Kidney (tissue), 14 donors: ENCODE data around the gene GRID1. TPM values are rescaled to one million over a fixed set of nuclear protein-coding genes. Genes with fewer than 3 reads are reported as not detected.

ENCODE experiments used
- DNase-seq, 5 donors: peaks; one replicate each; pipeline ENCODE4 v3.0.0-alpha.2; 2013 to 2020
- FAIRE-seq: peaks from 2 replicates; lab custom pipeline; 2012; peaks lifted over from hg19 to GRCh38; lab: Jason Lieb, UNC
- H3K27ac ChIP-seq, 2 donors: one replicate each; pipeline ENCODE4 v1.7.0; 2013; ENCODE audit warnings: low read depth in 2 of 2, low read length in 2 of 2, inconsistent platforms in 1 of 2
- H3K27me3 ChIP-seq: one replicate; pipeline ENCODE4 v1.7.1; 2013; ENCODE audit warnings: low read length, inconsistent platforms; ENCODE audit not compliant: control insufficient read depth, insufficient read depth
- H3K36me3 ChIP-seq, 3 donors: one replicate each; pipeline versions ENCODE4 v1.7.0 to v1.7.1; 2013; ENCODE audit warnings: low read length in 3 of 3, control low read depth in 1 of 3, inconsistent platforms in 1 of 3; ENCODE audit not compliant: insufficient read depth in 3 of 3, control insufficient read depth in 2 of 3
- H3K4me1 ChIP-seq, 3 donors: one replicate each; pipeline versions ENCODE4 v1.7.0 to v1.7.1; 2013; ENCODE audit warnings: low read length in 3 of 3, inconsistent platforms in 1 of 3, low read depth in 1 of 3; ENCODE audit not compliant: control insufficient read depth in 2 of 3, insufficient read depth in 2 of 3
- H3K4me3 ChIP-seq, 3 donors: one replicate each; pipeline versions ENCODE4 v1.7.0 to v1.8.1; 2013; ENCODE audit warnings: low read length in 3 of 3, control low read depth in 1 of 3, inconsistent platforms in 1 of 3
- H3K9ac ChIP-seq, 3 donors: one replicate each; pipeline versions ENCODE4 v1.7.0 to v1.7.1; 2013; ENCODE audit warnings: low read length in 3 of 3, control low read depth in 1 of 3, inconsistent platforms in 1 of 3
- H3K9me3 ChIP-seq, 3 donors: one replicate each; pipeline versions ENCODE4 v1.7.0 to v1.7.1; 2013; ENCODE audit warnings: low read length in 3 of 3, control low read depth in 1 of 3, inconsistent platforms in 1 of 3; ENCODE audit not compliant: control insufficient read depth in 2 of 3, insufficient read depth in 1 of 3
- intact Hi-C: fragments of 100-400 bp; cut with DNase I; formaldehyde crosslinking; loops from one replicate; pipeline ENCODE4 v1.11.1; 2022
- polyA plus RNA-seq: library from polyadenylated mRNA; stranded (reverse); fragments of 350-450 nt; fragmentation: Illumina TruSeq; extraction: RNeasy Lipid Tissue Mini Kit (QIAGEN cat#74804); gene quantifications from one replicate; pipeline ENCODE4 v1.2.3, GENCODE V29; 2014; ENCODE audit warnings: low read depth, low replicate concordance; ENCODE audit not compliant: insufficient read depth
- total RNA-seq: library from RNA; stranded (reverse); fragmentation: NEBNext Ultra II Directional; extraction: Animal tissue kit (Norgen Biotek cat#: 25700); gene quantifications from one replicate; pipeline ENCODE4 v1.2.1, GENCODE V29; 2021
- TF ChIP-seq, protein P1 (sequence below): IDR thresholded peaks from 3 replicates; pipeline ENCODE4 v1.5.1; 2012; ENCODE audit warnings: mild to moderate bottlenecking, moderate library complexity, borderline replicate concordance; ENCODE audit not compliant: insufficient read depth; ENCODE audit errors: extremely low read depth
- donor health status: control.
- donor health status: control.
- donor health status: control.
- donor health status: control.
- donor health status: control.
- donor health status: DM: yes; HTN: yes; CAD: no.
- donor health status: Normal renal cell carcinoma (clear cell type).

GRID1 gene
- total and polyA plus RNA-seq, 2 donors from 2014 or later, result 0.37 to 1.4 TPM

DNA sequence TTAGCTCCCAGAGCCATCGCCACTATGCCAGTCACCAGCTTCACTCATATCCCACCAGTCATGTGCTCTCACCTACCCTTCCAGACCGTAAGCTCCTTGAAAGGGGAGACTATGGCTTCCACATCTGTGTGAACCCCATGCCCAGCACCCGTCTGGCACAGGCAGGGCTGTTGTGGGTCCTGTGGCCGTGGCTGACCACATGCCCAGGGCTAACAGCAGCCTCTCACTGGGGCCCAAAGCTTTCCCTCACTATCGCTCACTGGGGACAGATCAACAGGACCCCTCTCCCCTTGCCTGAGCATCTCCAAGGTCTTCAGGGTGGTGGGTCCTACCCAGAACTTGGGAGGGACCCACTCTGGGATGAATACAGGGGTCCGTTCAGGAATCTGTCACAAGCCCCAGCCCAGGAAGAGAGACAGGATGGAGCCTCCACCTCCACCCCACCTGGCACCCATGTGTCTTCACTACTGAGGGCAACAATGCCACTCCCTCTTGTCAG lies 303.9 kb downstream of the GRID1 start:
- TF ChIP-seq, protein P1, sequence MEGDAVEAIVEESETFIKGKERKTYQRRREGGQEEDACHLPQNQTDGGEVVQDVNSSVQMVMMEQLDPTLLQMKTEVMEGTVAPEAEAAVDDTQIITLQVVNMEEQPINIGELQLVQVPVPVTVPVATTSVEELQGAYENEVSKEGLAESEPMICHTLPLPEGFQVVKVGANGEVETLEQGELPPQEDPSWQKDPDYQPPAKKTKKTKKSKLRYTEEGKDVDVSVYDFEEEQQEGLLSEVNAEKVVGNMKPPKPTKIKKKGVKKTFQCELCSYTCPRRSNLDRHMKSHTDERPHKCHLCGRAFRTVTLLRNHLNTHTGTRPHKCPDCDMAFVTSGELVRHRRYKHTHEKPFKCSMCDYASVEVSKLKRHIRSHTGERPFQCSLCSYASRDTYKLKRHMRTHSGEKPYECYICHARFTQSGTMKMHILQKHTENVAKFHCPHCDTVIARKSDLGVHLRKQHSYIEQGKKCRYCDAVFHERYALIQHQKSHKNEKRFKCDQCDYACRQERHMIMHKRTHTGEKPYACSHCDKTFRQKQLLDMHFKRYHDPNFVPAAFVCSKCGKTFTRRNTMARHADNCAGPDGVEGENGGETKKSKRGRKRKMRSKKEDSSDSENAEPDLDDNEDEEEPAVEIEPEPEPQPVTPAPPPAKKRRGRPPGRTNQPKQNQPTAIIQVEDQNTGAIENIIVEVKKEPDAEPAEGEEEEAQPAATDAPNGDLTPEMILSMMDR, result no peak
- Histone ChIP-seq H3K9me3 (no peaks in the 10 kb centered on the region), H3K27me3 (no peaks in the 10 kb centered on the region), H3K4me3 (no peak overlapping the region), H3K4me1 (no peaks in the 10 kb centered on the region), H3K27ac (no peak overlapping the region), H3K9ac (no peak overlapping the region), H3K36me3 (no peaks in the 10 kb centered on the region)
- DNase-seq (peak in 1 of 5 donors; percentile 4), FAIRE-seq (no peak)
- intact Hi-C loops, result no loop called here

DNA sequence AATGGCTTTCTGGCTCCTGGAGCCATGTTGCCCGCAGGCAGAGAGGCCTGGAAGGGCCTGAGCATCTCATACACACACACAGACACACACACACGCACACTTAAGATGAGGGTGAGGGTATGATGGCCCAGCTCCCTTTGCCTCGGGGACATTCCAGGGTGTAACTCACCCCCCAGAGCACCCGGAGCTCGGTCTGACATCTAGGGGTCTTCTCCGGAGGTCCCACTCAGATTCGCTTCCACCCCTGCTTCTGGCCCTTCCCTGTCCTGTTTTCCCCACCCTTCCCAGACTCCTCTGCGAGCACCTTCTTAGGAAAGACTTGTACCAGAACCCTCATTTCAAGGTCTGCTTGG lies 304.4 kb downstream of the GRID1 start:
- H3K27ac ChIP-seq, result no peak overlapping the region
- no peak overlapping the region for H3K9ac ChIP-seq
- H3K4me1 ChIP-seq, result no peaks in the 10 kb centered on the region
- no peaks in the 10 kb centered on the region for H3K36me3 ChIP-seq
- no peaks in the 10 kb centered on the region for H3K9me3 ChIP-seq
- peak in 1 of 5 donors; percentile 4 for DNase-seq
- no peak overlapping the region for H3K4me3 ChIP-seq
- TF ChIP-seq, protein P1, result no peak
- intact Hi-C loops, result no loop called here
- FAIRE-seq, result no peak
- H3K27me3 ChIP-seq, result no peaks in the 10 kb centered on the region

DNA sequence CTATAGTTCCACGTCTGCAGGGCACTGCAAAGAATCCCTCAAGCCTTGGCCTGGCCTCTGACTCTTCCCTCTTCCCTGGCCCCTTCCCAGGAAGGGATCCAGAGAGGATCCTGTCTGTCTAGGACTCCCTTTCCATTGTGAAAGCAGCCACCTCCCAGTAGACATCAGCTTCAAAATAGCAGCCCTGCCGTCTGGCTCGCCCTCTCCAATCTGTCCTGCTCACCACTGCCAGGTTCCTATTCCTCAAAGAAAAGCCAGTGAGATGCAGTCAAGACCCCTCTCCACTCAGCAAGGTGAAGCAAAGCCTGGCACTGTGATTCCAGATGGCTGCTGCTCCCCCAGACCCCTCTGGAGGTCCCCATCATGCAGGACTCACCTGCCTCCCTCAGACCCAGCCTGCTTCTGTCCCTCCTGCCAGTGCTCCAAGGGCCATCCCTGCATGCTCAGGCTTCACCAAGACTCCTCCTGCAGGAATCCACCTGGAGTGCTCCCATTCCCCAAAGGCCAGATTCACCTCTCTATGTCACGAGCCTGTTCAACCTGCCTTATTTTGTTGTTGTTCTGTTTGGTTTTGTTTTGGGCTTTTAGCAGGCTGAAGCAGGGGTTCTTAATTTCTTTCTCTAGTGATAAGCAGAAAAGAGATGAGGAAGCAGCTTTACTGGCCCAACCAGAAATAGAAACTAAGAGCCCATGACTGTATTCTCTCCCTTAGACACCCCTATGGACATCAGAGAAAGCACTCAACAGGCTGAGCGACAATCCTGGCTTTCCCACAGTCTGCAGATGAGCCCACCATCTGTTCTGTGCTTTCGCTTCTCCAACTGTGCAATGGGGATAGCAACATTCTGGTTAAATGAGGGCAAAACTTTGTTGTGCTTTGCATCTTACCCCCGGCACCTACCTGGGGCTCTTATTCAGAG lies 305.1 kb downstream of the GRID1 start:
- Histone ChIP-seq H3K27me3 (no peaks in the 10 kb centered on the region), H3K4me3 (no peak overlapping the region), H3K9me3 (no peaks in the 10 kb centered on the region), H3K9ac (no peak overlapping the region), H3K4me1 (no peaks in the 10 kb centered on the region), H3K36me3 (no peaks in the 10 kb centered on the region), H3K27ac (no peak overlapping the region)
- TF ChIP-seq, protein P1, result no peak
- DNase-seq (peak in 1 of 5 donors; percentile 6), FAIRE-seq (no peak)
- intact Hi-C loops, result no loop called here
